Neuron (in vitro differentiated cells): Measurements from ENCODE around the gene C12orf50.
A peak's percentile ranks its signal among the peaks of the same experiment; 100 is the strongest.
"Not testable (repeated sequence)": the region's sequence is repeated elsewhere in the genome, so short reads cannot be mapped to it uniquely, and the experiment has no call there.

Experiments used
- H2AFZ ChIP-seq: one replicate; pipeline ENCODE4 v1.6.1; 2013; ENCODE audit warnings: low read depth, mild to moderate bottlenecking, inconsistent platforms, low read length, moderate library complexity
- H3K27me3 ChIP-seq: one replicate; pipeline ENCODE4 v1.6.1; 2013; ENCODE audit warnings: low read length; ENCODE audit not compliant: insufficient read depth
- H3K36me3 ChIP-seq: one replicate; pipeline ENCODE4 v1.6.1; 2013; ENCODE audit warnings: low read length; ENCODE audit not compliant: insufficient read depth
- H3K4me1 ChIP-seq: one replicate; pipeline ENCODE4 v1.6.1; 2013; ENCODE audit warnings: low read length; ENCODE audit not compliant: insufficient read depth
- H3K4me3 ChIP-seq: 2 replicates; pipeline ENCODE4 v1.5.1; 2013; ENCODE audit warnings: mild to moderate bottlenecking, low read length, moderate library complexity
- H3K9me3 ChIP-seq: one replicate; pipeline ENCODE4 v1.6.1; 2013; ENCODE audit warnings: low read length

C12orf50 gene

GRCh38 chr12:87975879-87976278 lies 53.3 kb downstream of the C12orf50 start:
- Histone ChIP-seq H3K4me3 (no peak overlapping the region), H3K36me3 (no peaks in the 10 kb centered on the region), H3K27me3 (no peaks in the 10 kb centered on the region), H3K4me1 (no peaks in the 10 kb centered on the region), H2AFZ (no peak overlapping the region), H3K9me3 (no peaks in the 10 kb centered on the region)

DNA sequence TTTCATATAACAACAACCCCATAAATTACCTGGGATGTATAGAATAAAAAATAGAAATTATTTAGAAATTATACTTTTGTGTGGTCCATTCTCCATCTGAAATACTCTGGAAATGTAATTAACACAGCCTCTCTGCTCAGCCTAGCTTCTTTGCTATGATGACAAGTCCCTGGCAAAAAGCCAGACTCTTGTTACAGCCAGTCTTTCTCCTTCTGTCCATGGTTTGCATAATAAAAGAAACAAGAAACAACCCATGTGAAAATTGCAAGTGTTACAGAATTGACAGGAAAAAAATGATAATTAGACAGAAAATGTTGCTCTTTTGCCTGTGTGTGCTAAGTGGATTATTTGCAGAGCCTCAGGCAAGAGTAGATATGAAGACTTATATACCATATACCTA lies 61.3 kb downstream of the C12orf50 start:
- Histone ChIP-seq H3K4me3 (no peak overlapping the region), H3K9me3 (no peaks in the 10 kb centered on the region), H3K27me3 (no peaks in the 10 kb centered on the region), H3K4me1 (peaks cover 7% of the 10 kb centered on the region), H3K36me3 (no peaks in the 10 kb centered on the region), H2AFZ (no peak overlapping the region)

DNA sequence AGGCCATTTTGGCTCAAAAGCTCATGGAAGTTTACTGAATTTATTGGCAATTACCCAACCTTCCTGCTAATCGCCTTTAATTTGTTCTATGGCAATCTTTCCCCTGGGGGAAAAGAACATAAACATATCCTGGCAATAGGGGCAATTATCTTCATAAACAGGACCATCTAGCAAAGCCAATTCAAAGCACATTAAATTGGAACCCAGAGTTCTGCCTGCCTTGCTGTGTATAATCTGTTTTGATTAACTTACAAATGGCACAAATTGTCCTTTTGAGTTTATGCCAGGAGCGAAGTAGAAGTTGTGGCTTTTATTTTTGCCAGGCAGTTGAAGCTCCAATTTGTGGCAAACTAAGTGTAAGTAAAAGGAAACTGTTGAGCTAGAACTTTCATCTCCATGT lies 68.6 kb downstream of the C12orf50 start:
- Histone ChIP-seq H3K9me3 (no peaks in the 10 kb centered on the region), H2AFZ (no peak overlapping the region), H3K4me3 (no peak overlapping the region), H3K36me3 (no peaks in the 10 kb centered on the region), H3K4me1 (no peaks in the 10 kb centered on the region), H3K27me3 (no peaks in the 10 kb centered on the region)

- H3K9me3 ChIP-seq, H3K4me3 ChIP-seq, H2AFZ ChIP-seq, H3K36me3 ChIP-seq, H3K27me3 ChIP-seq: not testable (repeated sequence)
- peaks cover 10% of the 10 kb centered on the region for H3K4me1 ChIP-seq
Measured at GRCh38 chr12:87954028-87954427, 75.2 kb downstream of the C12orf50 start.

GRCh38 chr12:87953256-87953860 lies 75.8 kb downstream of the C12orf50 start:
- Histone ChIP-seq H3K36me3 (no peaks in the 10 kb centered on the region), H3K4me3 (peak overlapping the region; percentile 12), H2AFZ (no peak overlapping the region), H3K27me3 (no peaks in the 10 kb centered on the region), H3K9me3 (no peaks in the 10 kb centered on the region), H3K4me1 (peaks cover 10% of the 10 kb centered on the region)

GRCh38 chr12:87952850-87953249 lies 76.4 kb downstream of the C12orf50 start:
- Histone ChIP-seq H2AFZ (no peak overlapping the region), H3K27me3 (no peaks in the 10 kb centered on the region), H3K36me3 (no peaks in the 10 kb centered on the region), H3K4me3 (peak overlapping the region; percentile 12), H3K9me3 (no peaks in the 10 kb centered on the region), H3K4me1 (peaks cover 10% of the 10 kb centered on the region)

DNA sequence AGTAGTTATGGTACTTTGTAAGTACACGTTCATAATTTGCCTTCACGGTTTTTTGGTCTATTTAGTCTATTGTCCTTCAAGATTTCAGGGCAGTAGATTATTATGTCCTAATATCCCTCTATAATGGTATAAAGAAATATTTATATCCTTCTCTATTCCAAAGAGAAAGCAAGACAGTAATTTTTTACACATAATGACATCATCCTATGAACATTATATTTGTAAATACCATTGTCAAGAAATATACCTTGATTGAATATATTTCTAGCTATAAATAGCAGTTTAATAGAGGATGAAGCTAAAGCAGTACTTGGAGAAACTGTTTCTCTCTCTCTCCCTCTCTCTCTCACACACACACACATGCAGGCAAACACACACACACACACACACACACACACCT lies 77.0 kb downstream of the C12orf50 start:
- H3K4me1 ChIP-seq = peaks cover 10% of the 10 kb centered on the region
- no peaks in the 10 kb centered on the region for H3K9me3 ChIP-seq
- H3K36me3 ChIP-seq = no peaks in the 10 kb centered on the region
- H2AFZ ChIP-seq = no peak overlapping the region
- H3K27me3 ChIP-seq = no peaks in the 10 kb centered on the region
- H3K4me3 ChIP-seq = no peak overlapping the region

GRCh38 chr12:87943762-87944161 lies 85.4 kb downstream of the C12orf50 start:
- no peaks in the 10 kb centered on the region for H3K4me1 ChIP-seq
- no peak overlapping the region for H3K4me3 ChIP-seq
- H2AFZ ChIP-seq = no peak overlapping the region
- no peaks in the 10 kb centered on the region for H3K36me3 ChIP-seq
- no peaks in the 10 kb centered on the region for H3K9me3 ChIP-seq
- no peaks in the 10 kb centered on the region for H3K27me3 ChIP-seq

DNA sequence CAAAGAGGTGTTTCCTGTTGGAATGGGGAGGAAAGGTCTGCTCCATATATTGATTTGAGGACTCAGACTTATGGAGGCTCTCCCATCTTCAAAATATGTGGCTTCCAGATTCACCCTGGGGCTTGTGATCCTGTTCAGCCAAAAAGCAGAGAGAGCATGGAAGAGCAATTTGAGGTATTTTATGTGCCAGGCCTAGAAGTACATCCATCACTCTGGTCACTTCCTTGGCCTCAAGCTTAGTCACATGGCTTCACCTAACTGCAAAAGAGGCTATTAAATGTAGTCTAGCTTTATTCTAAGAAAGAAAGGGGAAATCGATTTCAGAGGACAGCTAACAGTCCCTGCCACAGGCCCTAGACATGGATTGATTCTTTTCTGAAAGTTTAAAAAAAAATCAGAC lies 86.2 kb downstream of the C12orf50 start:
- no peaks in the 10 kb centered on the region for H3K27me3 ChIP-seq
- no peaks in the 10 kb centered on the region for H3K4me1 ChIP-seq
- no peak overlapping the region for H3K4me3 ChIP-seq
- no peaks in the 10 kb centered on the region for H3K9me3 ChIP-seq
- no peaks in the 10 kb centered on the region for H3K36me3 ChIP-seq
- H2AFZ ChIP-seq = no peak overlapping the region

DNA sequence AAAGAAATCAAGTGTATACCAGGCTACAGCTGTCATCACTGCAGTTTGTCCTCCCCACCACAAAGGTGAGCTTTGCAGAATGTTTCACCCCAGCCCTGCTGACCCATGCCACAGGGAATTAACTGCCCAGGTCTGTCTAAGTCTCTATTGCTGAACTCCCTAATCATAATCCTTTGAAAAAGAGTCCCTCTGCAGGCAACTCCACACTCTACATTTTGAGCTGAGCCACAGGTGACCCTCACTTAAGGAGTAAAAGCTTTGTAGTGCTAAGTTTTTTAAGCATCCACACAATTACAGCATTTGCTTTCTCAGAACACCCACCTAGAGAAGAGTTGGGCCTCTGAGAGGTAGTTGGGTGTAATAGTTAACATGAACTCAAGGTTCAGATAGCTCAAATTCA lies 90.0 kb downstream of the C12orf50 start:
- no peak overlapping the region for H2AFZ ChIP-seq
- H3K4me1 ChIP-seq = no peaks in the 10 kb centered on the region
- no peaks in the 10 kb centered on the region for H3K36me3 ChIP-seq
- peaks cover 5% of the 10 kb centered on the region for H3K9me3 ChIP-seq
- no peaks in the 10 kb centered on the region for H3K27me3 ChIP-seq
- no peak overlapping the region for H3K4me3 ChIP-seq

DNA sequence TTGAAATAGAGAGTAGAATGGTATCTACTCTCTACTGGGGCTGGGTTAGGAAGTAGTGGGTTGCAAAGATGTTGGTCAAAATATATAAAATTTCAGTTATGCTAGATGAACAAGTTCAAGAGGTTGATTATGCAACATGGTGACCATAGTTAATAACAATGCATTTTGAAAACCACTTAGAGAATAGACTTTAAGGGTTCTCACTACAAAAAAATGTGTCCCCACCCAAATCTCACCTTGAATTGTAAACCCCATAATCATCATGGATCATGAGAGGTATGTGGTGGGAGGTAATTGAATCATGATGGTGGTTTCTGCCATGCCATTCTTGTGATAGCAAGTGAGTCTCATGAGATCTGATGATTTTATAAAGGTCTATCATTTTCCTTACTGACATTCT lies 94.0 kb downstream of the C12orf50 start:
- H3K4me1 ChIP-seq = no peaks in the 10 kb centered on the region
- H3K36me3 ChIP-seq = no peaks in the 10 kb centered on the region
- H3K27me3 ChIP-seq = no peaks in the 10 kb centered on the region
- H2AFZ ChIP-seq = no peak overlapping the region
- H3K9me3 ChIP-seq = peaks cover 5% of the 10 kb centered on the region
- H3K4me3 ChIP-seq = no peak overlapping the region

DNA sequence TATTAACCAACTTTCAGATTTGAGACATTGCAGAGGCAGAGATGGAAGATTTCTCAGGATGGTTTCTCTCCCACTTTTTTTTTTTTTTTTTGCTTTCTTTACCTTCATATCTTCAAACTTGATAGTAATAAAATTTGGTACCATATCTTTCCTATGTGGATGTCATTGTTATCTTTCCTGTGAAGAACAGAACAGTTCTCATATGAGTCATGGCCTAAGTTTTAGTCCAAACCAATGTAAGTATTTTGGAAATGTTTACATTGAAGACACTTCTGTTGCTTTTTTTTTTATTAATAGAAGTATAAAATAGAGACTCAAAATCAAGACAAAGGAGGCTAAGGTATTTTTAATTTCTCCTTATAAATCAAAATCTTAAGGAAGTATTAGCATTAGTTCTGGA lies 95.2 kb downstream of the C12orf50 start:
- Histone ChIP-seq H3K4me3 (no peak overlapping the region), H3K9me3 (peaks cover 5% of the 10 kb centered on the region), H3K4me1 (no peaks in the 10 kb centered on the region), H3K27me3 (no peaks in the 10 kb centered on the region), H3K36me3 (no peaks in the 10 kb centered on the region), H2AFZ (no peak overlapping the region)

DNA sequence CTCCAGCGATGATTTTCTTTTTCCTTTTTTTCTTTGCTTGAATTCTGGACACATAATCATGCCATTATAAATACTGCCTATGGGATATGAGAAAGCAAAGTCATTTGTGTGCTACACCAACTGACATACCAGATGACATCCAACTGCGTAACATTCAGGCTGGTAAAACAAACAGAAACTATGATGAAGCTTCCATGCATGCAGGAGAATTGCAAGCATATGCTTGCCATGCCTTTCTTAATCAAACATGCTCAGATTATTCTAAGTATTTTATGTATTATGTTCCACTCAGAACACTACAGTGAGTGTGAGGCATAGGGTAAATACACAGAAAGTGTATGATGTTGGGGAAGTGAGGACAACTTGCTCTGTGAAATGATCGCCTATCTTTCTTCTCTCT lies 97.4 kb downstream of the C12orf50 start:
- Histone ChIP-seq H3K4me3 (no peak overlapping the region), H3K4me1 (no peaks in the 10 kb centered on the region), H3K9me3 (peaks cover 2% of the 10 kb centered on the region), H3K27me3 (no peaks in the 10 kb centered on the region), H3K36me3 (no peaks in the 10 kb centered on the region), H2AFZ (no peak overlapping the region)

DNA sequence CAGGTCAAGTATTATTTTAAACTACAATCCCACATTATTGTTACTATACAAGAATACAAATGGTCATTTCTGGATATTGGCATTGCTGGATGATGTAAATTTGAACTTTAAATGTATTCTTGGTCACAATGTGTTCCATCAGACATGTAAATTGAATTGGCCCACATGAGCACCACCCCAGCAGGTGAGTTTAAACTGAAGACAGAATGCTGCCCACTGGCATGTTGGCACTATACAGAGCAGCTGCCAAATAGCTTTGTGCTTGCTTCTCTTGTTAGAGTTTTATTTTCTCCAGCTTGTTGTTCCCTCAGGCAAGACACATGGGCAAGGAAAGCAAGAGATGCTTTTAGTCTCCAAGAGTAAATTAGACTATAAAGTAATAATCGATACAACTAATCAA lies 98.6 kb downstream of the C12orf50 start:
- Histone ChIP-seq H2AFZ (no peak overlapping the region), H3K36me3 (no peaks in the 10 kb centered on the region), H3K4me3 (no peak overlapping the region), H3K4me1 (no peaks in the 10 kb centered on the region), H3K27me3 (no peaks in the 10 kb centered on the region), H3K9me3 (no peaks in the 10 kb centered on the region)
